ENCODE results near the gene BCAS1. TPM values are rescaled to one million over a fixed set of nuclear protein-coding genes. Genes with fewer than 3 reads are reported as not detected.

The BCAS1 gene
- total RNA-seq, 1 experiment from 2014 or later, result 0.17 TPM

GRCh38 chr20:54023406-54023805, 47.0 kb downstream of the BCAS1 start:
- H3K36me3 ChIP-seq (ENCODE audit: control insufficient read depth in 1 of 2, insufficient read depth in 2 of 2, low read length in 2 of 2), result no peaks in the 10 kb centered on the region
- H3K27ac ChIP-seq (ENCODE audit: low read depth, low read length), result no peak overlapping the region
- H3K4me2 ChIP-seq (ENCODE audit: low read length), result no peak overlapping the region
- intact Hi-C loops (cut with micrococcal nuclease), result no loop called here
- H3K4me1 ChIP-seq (ENCODE audit: control insufficient read depth in 1 of 2, insufficient read depth in 2 of 2, low read length in 2 of 2), result no peaks in the 10 kb centered on the region
- no peak overlapping the region for H3K4me3 ChIP-seq (replicated peaks in 1 of 2; ENCODE audit: low read depth in 1 of 2, low read length in 2 of 2)
- H3K9me2 ChIP-seq (ENCODE audit: insufficient read depth), result no peaks in the 10 kb centered on the region
- TF ChIP-seq YY1 (IDR thresholded peaks at IDR 0.05; ENCODE audit: extremely low read depth, insufficient replicate concordance, low read depth, low read length), result no peak
- no peak for TF ChIP-seq JUND (IDR thresholded peaks at IDR 0.05)
- TF ChIP-seq, protein P1, sequence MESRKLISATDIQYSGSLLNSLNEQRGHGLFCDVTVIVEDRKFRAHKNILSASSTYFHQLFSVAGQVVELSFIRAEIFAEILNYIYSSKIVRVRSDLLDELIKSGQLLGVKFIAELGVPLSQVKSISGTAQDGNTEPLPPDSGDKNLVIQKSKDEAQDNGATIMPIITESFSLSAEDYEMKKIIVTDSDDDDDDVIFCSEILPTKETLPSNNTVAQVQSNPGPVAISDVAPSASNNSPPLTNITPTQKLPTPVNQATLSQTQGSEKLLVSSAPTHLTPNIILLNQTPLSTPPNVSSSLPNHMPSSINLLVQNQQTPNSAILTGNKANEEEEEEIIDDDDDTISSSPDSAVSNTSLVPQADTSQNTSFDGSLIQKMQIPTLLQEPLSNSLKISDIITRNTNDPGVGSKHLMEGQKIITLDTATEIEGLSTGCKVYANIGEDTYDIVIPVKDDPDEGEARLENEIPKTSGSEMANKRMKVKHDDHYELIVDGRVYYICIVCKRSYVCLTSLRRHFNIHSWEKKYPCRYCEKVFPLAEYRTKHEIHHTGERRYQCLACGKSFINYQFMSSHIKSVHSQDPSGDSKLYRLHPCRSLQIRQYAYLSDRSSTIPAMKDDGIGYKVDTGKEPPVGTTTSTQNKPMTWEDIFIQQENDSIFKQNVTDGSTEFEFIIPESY (IDR thresholded peaks at IDR 0.05; ENCODE audit: extremely low read depth, insufficient replicate concordance, low read length), result no peak
- no peak for TF ChIP-seq FOSL1 (IDR thresholded peaks at IDR 0.05; ENCODE audit: low read depth)
- ChIA-PET POLR2A (no interaction called here), CTCF (no interaction called here), RAD21 (ENCODE audit: low non-redundant PET in 1 of 2, low total read pairs in 2 of 2, uncharacterized antibody in 2 of 2, unreplicated experiment in 2 of 2) (no interaction called here)
- BruUV-seq (replicated peaks), result no TSS peak
- H4K20me1 ChIP-seq (ENCODE audit: insufficient read depth), result no peaks in the 10 kb centered on the region
- H3K79me2 ChIP-seq (ENCODE audit: insufficient read depth, low read length), result no peaks in the 10 kb centered on the region
- no peak for DNase-seq (ENCODE audit: low read depth, low spot score)
- no peak for ATAC-seq
- no peaks in the 10 kb centered on the region for H3K9me3 ChIP-seq (ENCODE audit: control insufficient read depth in 1 of 2, insufficient read depth in 1 of 2, low read depth in 1 of 2, low read length in 2 of 2)
- no peak overlapping the region for H2AFZ ChIP-seq (ENCODE audit: low read depth, low read length, poor library complexity, severe bottlenecking)
- peaks cover 6% of the 10 kb centered on the region; the same call in 1 of the 2 replicates for H3K27me3 ChIP-seq (ENCODE audit: insufficient read depth, low read length)
- no peak overlapping the region for H3K9ac ChIP-seq (ENCODE audit: low read length)

GRCh38 chr20:54021446-54022235, 48.8 kb downstream of the BCAS1 start:
- Histone ChIP-seq H3K27ac (ENCODE audit: low read depth, low read length) (no peak overlapping the region), H4K20me1 (ENCODE audit: insufficient read depth) (no peaks in the 10 kb centered on the region), H3K9me2 (ENCODE audit: insufficient read depth) (no peaks in the 10 kb centered on the region), H2AFZ (ENCODE audit: low read depth, low read length, poor library complexity, severe bottlenecking) (no peak overlapping the region), H3K36me3 (ENCODE audit: control insufficient read depth in 1 of 2, insufficient read depth in 2 of 2, low read length in 2 of 2) (no peaks in the 10 kb centered on the region), H3K4me1 (ENCODE audit: control insufficient read depth in 1 of 2, insufficient read depth in 2 of 2, low read length in 2 of 2) (no peaks in the 10 kb centered on the region), H3K79me2 (ENCODE audit: insufficient read depth, low read length) (no peaks in the 10 kb centered on the region), H3K27me3 (ENCODE audit: insufficient read depth, low read length) (peaks cover 6% of the 10 kb centered on the region; the same call in 1 of the 2 replicates), H3K9me3 (ENCODE audit: control insufficient read depth in 1 of 2, insufficient read depth in 1 of 2, low read depth in 1 of 2, low read length in 2 of 2) (no peaks in the 10 kb centered on the region), H3K4me2 (ENCODE audit: low read length) (no peak overlapping the region), H3K4me3 (replicated peaks in 1 of 2; ENCODE audit: low read depth in 1 of 2, low read length in 2 of 2) (no peak overlapping the region), H3K9ac (ENCODE audit: low read length) (no peak overlapping the region)
- intact Hi-C loops (cut with micrococcal nuclease), result no loop called here
- BruUV-seq (replicated peaks), result no TSS peak
- ATAC-seq, result no peak
- no peak for TF ChIP-seq FOSL1 (IDR thresholded peaks at IDR 0.05; ENCODE audit: low read depth)
- no peak for TF ChIP-seq CBX3 (IDR thresholded peaks at IDR 0.05; ENCODE audit: low read depth)
- no peak for TF ChIP-seq SP1 (IDR thresholded peaks at IDR 0.05; ENCODE audit: low read depth)
- no peak for TF ChIP-seq RAD21 (IDR thresholded peaks at IDR 0.05; ENCODE audit: low read depth)
- no peak for TF ChIP-seq YY1 (IDR thresholded peaks at IDR 0.05; ENCODE audit: extremely low read depth, insufficient replicate concordance, low read depth, low read length)
- TF ChIP-seq SIN3A (IDR thresholded peaks at IDR 0.05; ENCODE audit: low read depth), result no peak
- TF ChIP-seq SRF (IDR thresholded peaks at IDR 0.05; ENCODE audit: low read depth), result no peak
- no peak for TF ChIP-seq EZH2phosphoT487 (IDR thresholded peaks at IDR 0.05; ENCODE audit: borderline replicate concordance)
- no peak for TF ChIP-seq EZH2 (IDR thresholded peaks at IDR 0.05)
- no peak for TF ChIP-seq JUND (IDR thresholded peaks at IDR 0.05)
- no peak for TF ChIP-seq ELF1 (IDR thresholded peaks at IDR 0.05; ENCODE audit: borderline replicate concordance, low read depth)
- no peak for TF ChIP-seq REST (IDR thresholded peaks at IDR 0.05; ENCODE audit: low read depth)
- CTCF ChIA-PET, result no interaction called here
- no peak for DNase-seq (ENCODE audit: low read depth, low spot score)
- POLR2A ChIA-PET, result no interaction called here
- RAD21 ChIA-PET (ENCODE audit: low non-redundant PET in 1 of 2, low total read pairs in 2 of 2, uncharacterized antibody in 2 of 2, unreplicated experiment in 2 of 2), result no interaction called here
